ENCODE data around the gene DLK1. TPM values are rescaled to one million over a fixed set of nuclear protein-coding genes. Genes with fewer than 3 reads are reported as not detected.

Gene DLK1
- total RNA-seq, 1 donor = 0.09 TPM

- TF ChIP-seq CTCF (IDR thresholded peaks at IDR 0.05; ENCODE audit: insufficient read depth, low read length) = no peak
These were observed 14.2 kb downstream of the DLK1 start for GRCh38 chr14:100740929-100741328.

GRCh38 chr14:100741966-100742365 is 15.3 kb downstream of the DLK1 start:
- DNase-seq (ENCODE audit: low read depth) = no peak
- no peak for TF ChIP-seq CTCF (IDR thresholded peaks at IDR 0.05; ENCODE audit: insufficient read depth, low read length)
- no peak overlapping the region for H3K4me3 ChIP-seq (ENCODE audit: low read depth, low read length)

More at GRCh38 chr14:100740929-100741328, 14.2 kb downstream of the DLK1 start:
- H3K4me3 ChIP-seq (ENCODE audit: low read depth, low read length) = no peak overlapping the region
- DNase-seq (ENCODE audit: low read depth) = no peak

GRCh38 chr14:100746326-100746725 is 19.6 kb downstream of the DLK1 start:
- DNase-seq (ENCODE audit: low read depth) = no peak

GRCh38 chr14:100747021-100747586 is 20.4 kb downstream of the DLK1 start:
- TF ChIP-seq CTCF (IDR thresholded peaks at IDR 0.05; ENCODE audit: insufficient read depth, low read length) = no peak
- H3K4me3 ChIP-seq (ENCODE audit: low read depth, low read length) = no peak overlapping the region
- DNase-seq (ENCODE audit: low read depth) = peak; percentile 89

More at GRCh38 chr14:100746326-100746725, 19.6 kb downstream of the DLK1 start:
- no peak overlapping the region for H3K4me3 ChIP-seq (ENCODE audit: low read depth, low read length)
- TF ChIP-seq CTCF (IDR thresholded peaks at IDR 0.05; ENCODE audit: insufficient read depth, low read length) = no peak

GRCh38 chr14:100747736-100748135 is 21.0 kb downstream of the DLK1 start:
- TF ChIP-seq CTCF (IDR thresholded peaks at IDR 0.05; ENCODE audit: insufficient read depth, low read length) = no peak
- no peak for DNase-seq (ENCODE audit: low read depth)
- H3K4me3 ChIP-seq (ENCODE audit: low read depth, low read length) = no peak overlapping the region

GRCh38 chr14:100748403-100748802 is 21.7 kb downstream of the DLK1 start:
- DNase-seq (ENCODE audit: low read depth) = no peak
- no peak overlapping the region for H3K4me3 ChIP-seq (ENCODE audit: low read depth, low read length)
- no peak for TF ChIP-seq CTCF (IDR thresholded peaks at IDR 0.05; ENCODE audit: insufficient read depth, low read length)

- H3K4me3 ChIP-seq (ENCODE audit: low read depth, low read length) = no peak overlapping the region
- DNase-seq (ENCODE audit: low read depth) = no peak
- no peak for TF ChIP-seq CTCF (IDR thresholded peaks at IDR 0.05; ENCODE audit: insufficient read depth, low read length)
These were observed 22.3 kb downstream of the DLK1 start for GRCh38 chr14:100748944-100749343.
